GM23338 (cell line): Measurements from ENCODE around the gene MAP2K4. TPM values are rescaled to one million over a fixed set of nuclear protein-coding genes. Genes with fewer than 3 reads are reported as not detected.

Experiments used
- ATAC-seq: fragments of 200-7000 bp; cut with Tn5 transposase; 3 replicates; pipeline ENCODE4 v1.9.1; 2020
- DNase-seq: peaks from one replicate; pipeline ENCODE4 v3.0.0-alpha.2; 2015; ENCODE audit warnings: low spot score
- H2AFZ ChIP-seq: fragments of 200-600 bp; sonication (generic); 2 replicates; pipeline ENCODE4 v1.8.0; 2016; ENCODE audit warnings: antibody characterized with exemption, mild to moderate bottlenecking, moderate library complexity
- H3F3A ChIP-seq: fragments of 200-600 bp; sonication (generic); replicated peaks from 2 replicates; pipeline ENCODE4 v1.8.0; 2017; ENCODE audit warnings: antibody characterized with exemption, mixed run types, low read depth
- H3K27ac ChIP-seq: fragments of 200-600 bp; sonication (generic); 2 replicates; pipeline ENCODE4 v1.6.1; 2016; ENCODE audit warnings: low read depth
- H3K27me3 ChIP-seq: fragments of 200-600 bp; sonication (generic); 2 replicates; pipeline ENCODE4 v1.8.0; 2016; ENCODE audit warnings: mild to moderate bottlenecking, mixed run types, moderate library complexity; ENCODE audit not compliant: insufficient read depth
- H3K36me3 ChIP-seq: fragments of 200-600 bp; sonication (generic); 2 replicates; pipeline ENCODE4 v1.8.0; 2016; ENCODE audit warnings: mild to moderate bottlenecking; ENCODE audit not compliant: insufficient read depth
- H3K4me1 ChIP-seq: fragments of 200-600 bp; sonication (generic); 2 replicates; pipeline ENCODE4 v1.8.0; 2016; ENCODE audit warnings: mild to moderate bottlenecking, moderate library complexity; ENCODE audit not compliant: insufficient read depth
- H3K4me2 ChIP-seq: fragments of 200-600 bp; sonication (generic); 2 replicates; pipeline ENCODE4 v1.7.1; 2017; ENCODE audit warnings: mixed run types
- H3K4me3 ChIP-seq: fragments of 200-600 bp; sonication (generic); 2 replicates; pipeline ENCODE4 v1.6.1; 2016; ENCODE audit warnings: mixed run types
- H3K79me2 ChIP-seq: fragments of 200-600 bp; sonication (generic); replicated peaks from 2 replicates; pipeline ENCODE4 v1.8.0; 2017; ENCODE audit warnings: mild to moderate bottlenecking; ENCODE audit not compliant: insufficient read depth
- H3K9me2 ChIP-seq: fragments of 200-600 bp; sonication (generic); 2 replicates; pipeline ENCODE4 v1.8.0; 2017; ENCODE audit not compliant: insufficient read depth
- H4K20me1 ChIP-seq: fragments of 200-600 bp; sonication (generic); replicated peaks from 2 replicates; pipeline ENCODE4 v1.8.0; 2017; ENCODE audit warnings: mild to moderate bottlenecking; ENCODE audit not compliant: insufficient read depth
- H3K27ac Mint-ChIP-seq: 2 replicates; pipeline ENCODE4 v1.8.0; 2020; ENCODE audit warnings: inconsistent platforms, mild to moderate bottlenecking, moderate library complexity, mixed read lengths
- H3K27me3 Mint-ChIP-seq: 3 replicates; pipeline ENCODE4 v1.8.0; 2022; ENCODE audit warnings: low read depth, mild to moderate bottlenecking, moderate library complexity, mixed read lengths, inconsistent platforms; ENCODE audit not compliant: insufficient read depth, poor library complexity
- H3K36me3 Mint-ChIP-seq: 3 replicates; pipeline ENCODE4 v1.8.0; 2021; ENCODE audit warnings: low read depth, mild to moderate bottlenecking, inconsistent platforms, moderate library complexity, mixed read lengths
- H3K4me1 Mint-ChIP-seq: 3 replicates; pipeline ENCODE4 v1.8.0; 2020; ENCODE audit warnings: mild to moderate bottlenecking, inconsistent platforms, mixed read lengths
- H3K4me3 Mint-ChIP-seq: 3 replicates; pipeline ENCODE4 v1.8.0; 2021; ENCODE audit warnings: moderate library complexity, mild to moderate bottlenecking, inconsistent platforms, mixed read lengths
- H3K9me3 Mint-ChIP-seq: 3 replicates; pipeline ENCODE4 v1.8.0; 2020; ENCODE audit warnings: moderate library complexity, mild to moderate bottlenecking, inconsistent platforms, mixed read lengths
- CREB1 ChIP-seq: fragments of 250-450 bp; sonication (Bioruptor Pico); IDR thresholded peaks from 2 replicates; pipeline ENCODE4 v1.5.0; 2020; ENCODE audit warnings: low read depth, mild to moderate bottlenecking, moderate library complexity
- EZH2 ChIP-seq: fragments of 200-600 bp; sonication (generic); IDR thresholded peaks from one replicate; pipeline ENCODE4 v1.8.0; 2017; ENCODE audit warnings: antibody characterized with exemption, mild to moderate bottlenecking, low read depth; ENCODE audit not compliant: unreplicated experiment
- EZH2phosphoT487 ChIP-seq: fragments of 200-600 bp; sonication (generic); IDR thresholded peaks from one replicate; pipeline ENCODE4 v1.8.1; 2018; ENCODE audit warnings: antibody characterized with exemption; ENCODE audit not compliant: unreplicated experiment
- NANOG ChIP-seq: IDR thresholded peaks from 2 replicates; pipeline ENCODE4 v1.6.1; 2016; ENCODE audit warnings: antibody characterized with exemption, borderline replicate concordance
- STAT1 ChIP-seq: IDR thresholded peaks from one replicate; pipeline ENCODE4 v1.6.1; 2016; ENCODE audit warnings: antibody characterized with exemption; ENCODE audit not compliant: unreplicated experiment
- ZNF114 ChIP-seq: fragments of 250-450 bp; sonication (Bioruptor Pico); IDR thresholded peaks from 2 replicates; pipeline ENCODE4 v1.5.0; 2020; ENCODE audit warnings: mild to moderate bottlenecking, moderate library complexity
- ZNF331 ChIP-seq: fragments of 250-450 bp; sonication (Bioruptor Pico); IDR thresholded peaks from 2 replicates; pipeline ENCODE4 v1.5.0; 2020; ENCODE audit warnings: low read depth, mild to moderate bottlenecking, moderate library complexity
- polyA plus RNA-seq: library from polyadenylated mRNA; unstranded; fragments of >200 nt; fragmentation: Nextera tagmentation; extraction: Ambion mirVana; gene quantifications from 2 replicates; pipeline ENCODE4 v1.2.1, GENCODE V29; 2016
- total RNA-seq: library from RNA; depleted of rRNA; stranded (reverse); fragments of >200 nt; shearing (Covaris generic); gene quantifications from 2 replicates; pipeline ENCODE4 v1.2.3, GENCODE V29; 2014
- TF ChIP-seq, protein P1 (sequence below): IDR thresholded peaks from one replicate; pipeline ENCODE4 v1.6.1; 2018; ENCODE audit warnings: antibody characterized with exemption; ENCODE audit not compliant: unreplicated experiment
- TF ChIP-seq, protein P2 (sequence below), 2 experiments: fragments of 200-600 bp in 1 of 2; sonication (generic) in 1 of 2; conservative IDR thresholded peaks; 2 replicates each; pipeline versions ENCODE4 v1.5.1 to v1.6.1; 2016 to 2017; ENCODE audit warnings: antibody characterized with exemption in 2 of 2, low read depth in 2 of 2, mild to moderate bottlenecking in 2 of 2, moderate library complexity in 1 of 2
- TF ChIP-seq, protein P3 (sequence below): fragments of 250-450 bp; sonication (Bioruptor Pico); IDR thresholded peaks from 2 replicates; pipeline ENCODE4 v1.5.0; 2020; ENCODE audit warnings: mild to moderate bottlenecking, moderate library complexity

The MAP2K4 gene
- total and polyA plus RNA-seq, 2 experiments from 2014 or later, result 25.3 to 36.4 TPM

DNA sequence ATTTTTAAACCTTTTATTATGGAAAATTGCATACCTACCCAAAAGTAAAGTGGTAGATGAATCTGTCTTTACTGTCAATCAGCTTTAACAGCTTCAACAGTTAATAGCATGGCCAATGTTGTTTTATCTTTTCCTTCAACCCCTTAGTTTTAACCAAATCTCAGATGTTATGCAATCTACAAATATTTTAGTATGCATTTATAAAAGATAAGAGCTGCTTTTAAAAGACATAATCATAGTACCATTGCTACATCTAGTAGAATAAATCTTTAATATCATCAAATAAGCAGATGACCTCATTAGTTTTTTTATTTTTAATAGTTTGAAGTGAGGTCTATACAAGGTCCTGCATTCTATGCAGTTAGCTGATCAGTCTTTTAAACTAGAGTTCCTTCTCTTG lies 37.9 kb downstream of the MAP2K4 start (continued):
- TF ChIP-seq, protein P1, sequence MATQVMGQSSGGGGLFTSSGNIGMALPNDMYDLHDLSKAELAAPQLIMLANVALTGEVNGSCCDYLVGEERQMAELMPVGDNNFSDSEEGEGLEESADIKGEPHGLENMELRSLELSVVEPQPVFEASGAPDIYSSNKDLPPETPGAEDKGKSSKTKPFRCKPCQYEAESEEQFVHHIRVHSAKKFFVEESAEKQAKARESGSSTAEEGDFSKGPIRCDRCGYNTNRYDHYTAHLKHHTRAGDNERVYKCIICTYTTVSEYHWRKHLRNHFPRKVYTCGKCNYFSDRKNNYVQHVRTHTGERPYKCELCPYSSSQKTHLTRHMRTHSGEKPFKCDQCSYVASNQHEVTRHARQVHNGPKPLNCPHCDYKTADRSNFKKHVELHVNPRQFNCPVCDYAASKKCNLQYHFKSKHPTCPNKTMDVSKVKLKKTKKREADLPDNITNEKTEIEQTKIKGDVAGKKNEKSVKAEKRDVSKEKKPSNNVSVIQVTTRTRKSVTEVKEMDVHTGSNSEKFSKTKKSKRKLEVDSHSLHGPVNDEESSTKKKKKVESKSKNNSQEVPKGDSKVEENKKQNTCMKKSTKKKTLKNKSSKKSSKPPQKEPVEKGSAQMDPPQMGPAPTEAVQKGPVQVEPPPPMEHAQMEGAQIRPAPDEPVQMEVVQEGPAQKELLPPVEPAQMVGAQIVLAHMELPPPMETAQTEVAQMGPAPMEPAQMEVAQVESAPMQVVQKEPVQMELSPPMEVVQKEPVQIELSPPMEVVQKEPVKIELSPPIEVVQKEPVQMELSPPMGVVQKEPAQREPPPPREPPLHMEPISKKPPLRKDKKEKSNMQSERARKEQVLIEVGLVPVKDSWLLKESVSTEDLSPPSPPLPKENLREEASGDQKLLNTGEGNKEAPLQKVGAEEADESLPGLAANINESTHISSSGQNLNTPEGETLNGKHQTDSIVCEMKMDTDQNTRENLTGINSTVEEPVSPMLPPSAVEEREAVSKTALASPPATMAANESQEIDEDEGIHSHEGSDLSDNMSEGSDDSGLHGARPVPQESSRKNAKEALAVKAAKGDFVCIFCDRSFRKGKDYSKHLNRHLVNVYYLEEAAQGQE, result no peak
- TF ChIP-seq EZH2phosphoT487, result no peak
- TF ChIP-seq, protein P2, sequence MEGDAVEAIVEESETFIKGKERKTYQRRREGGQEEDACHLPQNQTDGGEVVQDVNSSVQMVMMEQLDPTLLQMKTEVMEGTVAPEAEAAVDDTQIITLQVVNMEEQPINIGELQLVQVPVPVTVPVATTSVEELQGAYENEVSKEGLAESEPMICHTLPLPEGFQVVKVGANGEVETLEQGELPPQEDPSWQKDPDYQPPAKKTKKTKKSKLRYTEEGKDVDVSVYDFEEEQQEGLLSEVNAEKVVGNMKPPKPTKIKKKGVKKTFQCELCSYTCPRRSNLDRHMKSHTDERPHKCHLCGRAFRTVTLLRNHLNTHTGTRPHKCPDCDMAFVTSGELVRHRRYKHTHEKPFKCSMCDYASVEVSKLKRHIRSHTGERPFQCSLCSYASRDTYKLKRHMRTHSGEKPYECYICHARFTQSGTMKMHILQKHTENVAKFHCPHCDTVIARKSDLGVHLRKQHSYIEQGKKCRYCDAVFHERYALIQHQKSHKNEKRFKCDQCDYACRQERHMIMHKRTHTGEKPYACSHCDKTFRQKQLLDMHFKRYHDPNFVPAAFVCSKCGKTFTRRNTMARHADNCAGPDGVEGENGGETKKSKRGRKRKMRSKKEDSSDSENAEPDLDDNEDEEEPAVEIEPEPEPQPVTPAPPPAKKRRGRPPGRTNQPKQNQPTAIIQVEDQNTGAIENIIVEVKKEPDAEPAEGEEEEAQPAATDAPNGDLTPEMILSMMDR (conservative IDR thresholded peaks at IDR 0.05; ENCODE audit: low read depth in 2 of 2), result no peak
- TF ChIP-seq ZNF331, result no peak
- no peak for TF ChIP-seq NANOG
- no peak for TF ChIP-seq CREB1
- no peak for TF ChIP-seq STAT1

DNA sequence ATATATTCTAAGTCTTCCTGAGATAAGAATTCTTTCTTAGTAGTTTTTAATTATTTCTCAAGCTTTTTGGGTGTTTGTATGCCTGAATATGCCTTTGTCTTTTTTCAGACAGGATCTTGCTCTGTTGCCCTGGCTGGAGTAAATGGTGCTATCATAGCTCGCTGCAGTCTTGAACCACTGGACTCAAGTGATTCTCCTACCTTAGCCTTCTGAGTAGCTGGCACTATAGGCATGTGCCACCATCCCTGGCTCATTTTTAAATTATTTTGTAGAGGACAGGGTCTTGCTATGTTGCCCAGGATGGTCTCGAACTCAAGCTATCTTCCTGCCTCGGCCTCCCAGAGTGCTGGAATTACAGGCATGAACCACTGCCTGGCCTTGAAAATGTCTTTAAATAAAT lies 41.6 kb downstream of the MAP2K4 start:
- Histone ChIP-seq H3K4me1 (no peaks in the 10 kb centered on the region), H3K79me2 (peaks cover 80% of the 10 kb centered on the region), H3K36me3 (no peaks in the 10 kb centered on the region), H3K4me2 (no peak overlapping the region), H3K27me3 (no peaks in the 10 kb centered on the region), H3F3A (no peaks in the 10 kb centered on the region), H2AFZ (no peak overlapping the region), H3K27ac (no peak overlapping the region), H3K9me2 (no peaks in the 10 kb centered on the region), H4K20me1 (no peaks in the 10 kb centered on the region; the same call in 1 of the 2 replicates), H3K4me3 (no peak overlapping the region)
- Mint-ChIP-seq H3K27ac (no peak overlapping the region), H3K4me3 (no peak overlapping the region), H3K36me3 (peaks cover 19% of the 10 kb centered on the region; the same call in 2 of the 3 replicates), H3K27me3 (peaks cover 1% of the 10 kb centered on the region), H3K4me1 (peaks cover 5% of the 10 kb centered on the region), H3K9me3 (no peaks in the 10 kb centered on the region)
- DNase-seq (no peak), ATAC-seq (no peak)
- TF ChIP-seq EZH2 (no peak), EZH2phosphoT487 (no peak), ZNF331 (no peak), ZNF114 (no peak)
- TF ChIP-seq, protein P2 (conservative IDR thresholded peaks at IDR 0.05; ENCODE audit: low read depth in 2 of 2), result no peak
- TF ChIP-seq, protein P3, sequence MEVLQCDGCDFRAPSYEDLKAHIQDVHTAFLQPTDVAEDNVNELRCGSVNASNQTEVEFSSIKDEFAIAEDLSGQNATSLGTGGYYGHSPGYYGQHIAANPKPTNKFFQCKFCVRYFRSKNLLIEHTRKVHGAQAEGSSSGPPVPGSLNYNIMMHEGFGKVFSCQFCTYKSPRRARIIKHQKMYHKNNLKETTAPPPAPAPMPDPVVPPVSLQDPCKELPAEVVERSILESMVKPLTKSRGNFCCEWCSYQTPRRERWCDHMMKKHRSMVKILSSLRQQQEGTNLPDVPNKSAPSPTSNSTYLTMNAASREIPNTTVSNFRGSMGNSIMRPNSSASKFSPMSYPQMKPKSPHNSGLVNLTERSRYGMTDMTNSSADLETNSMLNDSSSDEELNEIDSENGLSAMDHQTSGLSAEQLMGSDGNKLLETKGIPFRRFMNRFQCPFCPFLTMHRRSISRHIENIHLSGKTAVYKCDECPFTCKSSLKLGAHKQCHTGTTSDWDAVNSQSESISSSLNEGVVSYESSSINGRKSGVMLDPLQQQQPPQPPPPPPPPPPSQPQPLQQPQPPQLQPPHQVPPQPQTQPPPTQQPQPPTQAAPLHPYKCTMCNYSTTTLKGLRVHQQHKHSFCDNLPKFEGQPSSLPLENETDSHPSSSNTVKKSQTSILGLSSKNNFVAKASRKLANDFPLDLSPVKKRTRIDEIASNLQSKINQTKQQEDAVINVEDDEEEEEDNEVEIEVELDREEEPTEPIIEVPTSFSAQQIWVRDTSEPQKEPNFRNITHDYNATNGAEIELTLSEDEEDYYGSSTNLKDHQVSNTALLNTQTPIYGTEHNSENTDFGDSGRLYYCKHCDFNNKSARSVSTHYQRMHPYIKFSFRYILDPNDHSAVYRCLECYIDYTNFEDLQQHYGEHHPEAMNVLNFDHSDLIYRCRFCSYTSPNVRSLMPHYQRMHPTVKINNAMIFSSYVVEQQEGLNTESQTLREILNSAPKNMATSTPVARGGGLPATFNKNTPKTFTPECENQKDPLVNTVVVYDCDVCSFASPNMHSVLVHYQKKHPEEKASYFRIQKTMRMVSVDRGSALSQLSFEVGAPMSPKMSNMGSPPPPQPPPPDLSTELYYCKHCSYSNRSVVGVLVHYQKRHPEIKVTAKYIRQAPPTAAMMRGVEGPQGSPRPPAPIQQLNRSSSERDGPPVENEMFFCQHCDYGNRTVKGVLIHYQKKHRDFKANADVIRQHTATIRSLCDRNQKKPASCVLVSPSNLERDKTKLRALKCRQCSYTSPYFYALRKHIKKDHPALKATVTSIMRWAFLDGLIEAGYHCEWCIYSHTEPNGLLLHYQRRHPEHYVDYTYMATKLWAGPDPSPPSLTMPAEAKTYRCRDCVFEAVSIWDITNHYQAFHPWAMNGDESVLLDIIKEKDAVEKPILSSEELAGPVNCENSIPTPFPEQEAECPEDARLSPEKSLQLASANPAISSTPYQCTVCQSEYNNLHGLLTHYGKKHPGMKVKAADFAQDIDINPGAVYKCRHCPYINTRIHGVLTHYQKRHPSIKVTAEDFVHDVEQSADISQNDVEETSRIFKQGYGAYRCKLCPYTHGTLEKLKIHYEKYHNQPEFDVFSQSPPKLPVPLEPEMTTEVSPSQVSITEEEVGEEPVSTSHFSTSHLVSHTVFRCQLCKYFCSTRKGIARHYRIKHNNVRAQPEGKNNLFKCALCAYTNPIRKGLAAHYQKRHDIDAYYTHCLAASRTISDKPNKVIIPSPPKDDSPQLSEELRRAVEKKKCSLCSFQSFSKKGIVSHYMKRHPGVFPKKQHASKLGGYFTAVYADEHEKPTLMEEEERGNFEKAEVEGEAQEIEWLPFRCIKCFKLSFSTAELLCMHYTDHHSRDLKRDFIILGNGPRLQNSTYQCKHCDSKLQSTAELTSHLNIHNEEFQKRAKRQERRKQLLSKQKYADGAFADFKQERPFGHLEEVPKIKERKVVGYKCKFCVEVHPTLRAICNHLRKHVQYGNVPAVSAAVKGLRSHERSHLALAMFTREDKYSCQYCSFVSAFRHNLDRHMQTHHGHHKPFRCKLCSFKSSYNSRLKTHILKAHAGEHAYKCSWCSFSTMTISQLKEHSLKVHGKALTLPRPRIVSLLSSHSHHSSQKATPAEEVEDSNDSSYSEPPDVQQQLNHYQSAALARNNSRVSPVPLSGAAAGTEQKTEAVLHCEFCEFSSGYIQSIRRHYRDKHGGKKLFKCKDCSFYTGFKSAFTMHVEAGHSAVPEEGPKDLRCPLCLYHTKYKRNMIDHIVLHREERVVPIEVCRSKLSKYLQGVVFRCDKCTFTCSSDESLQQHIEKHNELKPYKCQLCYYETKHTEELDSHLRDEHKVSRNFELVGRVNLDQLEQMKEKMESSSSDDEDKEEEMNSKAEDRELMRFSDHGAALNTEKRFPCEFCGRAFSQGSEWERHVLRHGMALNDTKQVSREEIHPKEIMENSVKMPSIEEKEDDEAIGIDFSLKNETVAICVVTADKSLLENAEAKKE (CRISPR knock-in tag), result no peak
